K562 (cell line): Measurements from ENCODE around the gene OR51V1. TPM values are rescaled to one million over a fixed set of nuclear protein-coding genes. Genes with fewer than 3 reads are reported as not detected.

Experiments
- CBX5 ChIP-seq: IDR thresholded peaks from 2 replicates; pipeline ENCODE4 v1.6.1; 2014; ENCODE audit warnings: low read depth, borderline replicate concordance
- EZH2 ChIP-seq: IDR thresholded peaks from 2 replicates; pipeline ENCODE4 v1.6.1; 2012; ENCODE audit warnings: low read depth, mild to moderate bottlenecking, inconsistent platforms, low read length, borderline replicate concordance
- MYC ChIP-seq, 2 experiments: fragments of 250-450 bp in 1 of 2; sonication (Bioruptor Pico) in 1 of 2; IDR thresholded peaks; 2 replicates each; pipeline versions ENCODE4 v1.5.1 to v1.6.1; 2012 to 2021; ENCODE audit warnings: low read depth in 2 of 2, borderline replicate concordance in 1 of 2, improper control_type of control experiment in 1 of 2, low read length in 1 of 2, mild to moderate bottlenecking in 1 of 2, moderate library complexity in 1 of 2
- NEUROD1 ChIP-seq: fragments of 150-350 bp; IDR thresholded peaks from 2 replicates; pipeline ENCODE4 v1.6.1; 2014; ENCODE audit warnings: borderline replicate concordance, low read length, low read depth; ENCODE audit not compliant: partially characterized antibody
- POLR2AphosphoS2 ChIP-seq: IDR thresholded peaks from 2 replicates; pipeline ENCODE4 v1.6.1; 2012; ENCODE audit warnings: low read length, improper control_type of control experiment
- RBFOX2 ChIP-seq: fragments of 200-400 bp; formaldehyde crosslinking; IDR thresholded peaks from 2 replicates; pipeline ENCODE4 v1.6.1; 2017; ENCODE audit warnings: low read depth, mild to moderate bottlenecking, low read length, moderate library complexity
- REST ChIP-seq, 2 experiments: fragments of 450-650 bp; formaldehyde crosslinking in 1 of 2; IDR thresholded peaks; 2 replicates each; pipeline versions ENCODE4 v1.4.0 to v1.6.1; 2014 to 2020; ENCODE audit warnings: mild to moderate bottlenecking in 2 of 2, borderline replicate concordance in 1 of 2, low read depth in 1 of 2
- SMARCE1 ChIP-seq: fragments of 450-650 bp; IDR thresholded peaks from 2 replicates; pipeline ENCODE4 v1.7.1; 2016; ENCODE audit warnings: mild to moderate bottlenecking
- SRSF7 ChIP-seq: fragments of 200-400 bp; formaldehyde crosslinking; optimal IDR thresholded peaks from 2 replicates; pipeline ENCODE3; 2017; ENCODE audit warnings: mild to moderate bottlenecking, low read depth, low read length
- polyA plus RNA-seq, 8 experiments: library from polyadenylated mRNA; depleted of rRNA in 4 of 8; stranded (reverse) in 5 of 8; unstranded in 3 of 8; fragments of >200 nt; fragmentation: Nextera tagmentation in 2 of 8; fragmentation: Illumina TruSeq in 1 of 8; extraction: Ambion mirVana in 2 of 8; extraction: Trizol in 1 of 8; gene quantifications; 2 replicates each; pipeline versions ENCODE4 v1.2.1 to v1.2.3, GENCODE V29; 2011 to 2014; ENCODE audit warnings: inconsistent platforms in 1 of 8, missing spikeins in 1 of 8
- total RNA-seq, 7 experiments: library from RNA; depleted of rRNA in 6 of 7; stranded (reverse); fragments of >200 nt in 6 of 7; fragmentation: Illumina TruSeq in 2 of 7; extraction: Trizol in 2 of 7; gene quantifications; 2 replicates each; pipeline versions ENCODE4 v1.2.1 to v1.2.3, GENCODE V29; 2011 to 2021; ENCODE audit warnings: low replicate concordance in 1 of 7
- TF ChIP-seq, protein P1 (sequence below): fragments of 250-450 bp; sonication (Bioruptor Pico); IDR thresholded peaks from 2 replicates; pipeline ENCODE4 v1.8.0; 2022; ENCODE audit warnings: inconsistent platforms
- TF ChIP-seq, protein P2 (sequence below): fragments of 250-450 bp; sonication (Bioruptor Pico); IDR thresholded peaks from 2 replicates; pipeline ENCODE4 v1.8.0; 2022; ENCODE audit warnings: inconsistent platforms, mild to moderate bottlenecking, moderate library complexity, borderline replicate concordance
- TF ChIP-seq, protein P3 (sequence below): fragments of 200-400 bp; formaldehyde crosslinking; IDR thresholded peaks from 2 replicates; pipeline ENCODE4 v1.6.1; 2017; ENCODE audit warnings: mild to moderate bottlenecking, low read depth, low read length, moderate library complexity

OR51V1 gene
- total and polyA plus RNA-seq, 9 of the 15 experiments (the other 6 are each of a cell fraction or from before 2014, with no cell fraction given): not detected

DNA sequence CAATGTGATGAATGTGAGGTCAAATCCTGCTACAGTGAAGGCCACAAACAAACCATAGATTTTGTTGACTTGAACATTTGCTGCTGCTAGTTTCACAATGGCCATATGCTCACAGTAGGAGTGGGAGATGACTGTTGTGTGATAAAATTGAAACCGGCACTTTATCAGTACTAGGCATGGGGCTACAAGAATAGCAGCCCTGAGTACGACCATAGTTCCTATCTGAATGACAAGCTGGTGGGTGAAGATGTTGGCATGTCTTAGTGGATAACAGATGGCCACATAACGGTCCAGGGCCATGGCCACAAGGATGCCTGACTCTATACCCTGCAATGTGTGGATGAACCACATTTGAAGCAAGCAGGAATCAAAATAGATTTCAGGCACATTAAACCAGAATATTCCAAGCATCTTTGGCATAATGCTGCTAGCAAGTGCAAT, 48.7 kb downstream of the OR51V1 start (continued):
- no peak for TF ChIP-seq REST (IDR thresholded peaks at IDR 0.05; ENCODE audit: borderline replicate concordance)
- TF ChIP-seq REST (CRISPR knock-in tag; IDR thresholded peaks at IDR 0.05; ENCODE audit: low read depth): no peak
- TF ChIP-seq, protein P1, sequence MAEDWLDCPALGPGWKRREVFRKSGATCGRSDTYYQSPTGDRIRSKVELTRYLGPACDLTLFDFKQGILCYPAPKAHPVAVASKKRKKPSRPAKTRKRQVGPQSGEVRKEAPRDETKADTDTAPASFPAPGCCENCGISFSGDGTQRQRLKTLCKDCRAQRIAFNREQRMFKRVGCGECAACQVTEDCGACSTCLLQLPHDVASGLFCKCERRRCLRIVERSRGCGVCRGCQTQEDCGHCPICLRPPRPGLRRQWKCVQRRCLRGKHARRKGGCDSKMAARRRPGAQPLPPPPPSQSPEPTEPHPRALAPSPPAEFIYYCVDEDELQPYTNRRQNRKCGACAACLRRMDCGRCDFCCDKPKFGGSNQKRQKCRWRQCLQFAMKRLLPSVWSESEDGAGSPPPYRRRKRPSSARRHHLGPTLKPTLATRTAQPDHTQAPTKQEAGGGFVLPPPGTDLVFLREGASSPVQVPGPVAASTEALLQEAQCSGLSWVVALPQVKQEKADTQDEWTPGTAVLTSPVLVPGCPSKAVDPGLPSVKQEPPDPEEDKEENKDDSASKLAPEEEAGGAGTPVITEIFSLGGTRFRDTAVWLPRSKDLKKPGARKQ (CRISPR knock-in tag): no peak
- peak; percentile 79 for TF ChIP-seq MYC (IDR thresholded peaks at IDR 0.05; ENCODE audit: low read depth, low read length)
- TF ChIP-seq MYC (CRISPR knock-in tag; IDR thresholded peaks at IDR 0.05; ENCODE audit: borderline replicate concordance, low read depth): no peak
- TF ChIP-seq SMARCE1: peak; percentile 75
- TF ChIP-seq, protein P2, sequence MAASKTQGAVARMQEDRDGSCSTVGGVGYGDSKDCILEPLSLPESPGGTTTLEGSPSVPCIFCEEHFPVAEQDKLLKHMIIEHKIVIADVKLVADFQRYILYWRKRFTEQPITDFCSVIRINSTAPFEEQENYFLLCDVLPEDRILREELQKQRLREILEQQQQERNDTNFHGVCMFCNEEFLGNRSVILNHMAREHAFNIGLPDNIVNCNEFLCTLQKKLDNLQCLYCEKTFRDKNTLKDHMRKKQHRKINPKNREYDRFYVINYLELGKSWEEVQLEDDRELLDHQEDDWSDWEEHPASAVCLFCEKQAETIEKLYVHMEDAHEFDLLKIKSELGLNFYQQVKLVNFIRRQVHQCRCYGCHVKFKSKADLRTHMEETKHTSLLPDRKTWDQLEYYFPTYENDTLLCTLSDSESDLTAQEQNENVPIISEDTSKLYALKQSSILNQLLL (CRISPR knock-in tag): no peak
- no peak for TF ChIP-seq SRSF7
- TF ChIP-seq RBFOX2: no peak
- no peak for TF ChIP-seq POLR2AphosphoS2
- TF ChIP-seq EZH2: no peak
- 0 out of 2 replicates have a peak, but pooled peaks have one; percentile 7 for TF ChIP-seq CBX5
- TF ChIP-seq, protein P3, sequence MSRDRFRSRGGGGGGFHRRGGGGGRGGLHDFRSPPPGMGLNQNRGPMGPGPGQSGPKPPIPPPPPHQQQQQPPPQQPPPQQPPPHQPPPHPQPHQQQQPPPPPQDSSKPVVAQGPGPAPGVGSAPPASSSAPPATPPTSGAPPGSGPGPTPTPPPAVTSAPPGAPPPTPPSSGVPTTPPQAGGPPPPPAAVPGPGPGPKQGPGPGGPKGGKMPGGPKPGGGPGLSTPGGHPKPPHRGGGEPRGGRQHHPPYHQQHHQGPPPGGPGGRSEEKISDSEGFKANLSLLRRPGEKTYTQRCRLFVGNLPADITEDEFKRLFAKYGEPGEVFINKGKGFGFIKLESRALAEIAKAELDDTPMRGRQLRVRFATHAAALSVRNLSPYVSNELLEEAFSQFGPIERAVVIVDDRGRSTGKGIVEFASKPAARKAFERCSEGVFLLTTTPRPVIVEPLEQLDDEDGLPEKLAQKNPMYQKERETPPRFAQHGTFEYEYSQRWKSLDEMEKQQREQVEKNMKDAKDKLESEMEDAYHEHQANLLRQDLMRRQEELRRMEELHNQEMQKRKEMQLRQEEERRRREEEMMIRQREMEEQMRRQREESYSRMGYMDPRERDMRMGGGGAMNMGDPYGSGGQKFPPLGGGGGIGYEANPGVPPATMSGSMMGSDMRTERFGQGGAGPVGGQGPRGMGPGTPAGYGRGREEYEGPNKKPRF: no peak
- TF ChIP-seq NEUROD1: peak; percentile 68
